PC-9 (cell line): ENCODE results near the gene ARL2. TPM values are rescaled to one million over a fixed set of nuclear protein-coding genes. Genes with fewer than 3 reads are reported as not detected.
"Not testable (repeated sequence)": the region's sequence is repeated elsewhere in the genome, so short reads cannot be mapped to it uniquely, and the experiment has no call there.

ENCODE experiments used
- BruUV-seq: library from RNA; stranded (reverse); fragments of 400-500 nt; replicated peaks from 2 replicates; lab custom pipeline; 2021; lab: Mats Ljungman, UMichigan
- CTCF ChIA-PET: fragments of 300-600 bp; sonication (Branson Sonifier 250); formaldehyde crosslinking; loops from one replicate; lab custom pipeline; 2022; ENCODE audit warnings: antibody characterized with exemption; lab: Charles Lee
- POLR2A ChIA-PET: fragments of 300-600 bp; sonication (Branson Sonifier 250); formaldehyde crosslinking; loops from one replicate; lab custom pipeline; 2022; ENCODE audit warnings: antibody characterized with exemption; ENCODE audit not compliant: unreplicated experiment; lab: Charles Lee
- DNase-seq, 2 experiments: peaks; one replicate each; pipeline versions ENCODE4 v3.0.0 to v3.0.0-alpha.2; 2015 to 2022; ENCODE audit warnings: mixed read lengths in 1 of 2
- H2AFZ ChIP-seq: fragments of 200-600 bp; sonication (generic); 2 replicates; pipeline ENCODE4 v1.8.1; 2017; ENCODE audit warnings: antibody characterized with exemption
- H3F3A ChIP-seq: fragments of 200-600 bp; sonication (generic); 2 replicates; pipeline ENCODE4 v1.8.1; 2017; ENCODE audit warnings: antibody characterized with exemption, mild to moderate bottlenecking, low read depth; ENCODE audit not compliant: insufficient read depth
- H3K27ac ChIP-seq: fragments of 200-600 bp; sonication (generic); 2 replicates; pipeline ENCODE4 v1.6.1; 2016; ENCODE audit warnings: mixed run types
- H3K27me3 ChIP-seq: fragments of 200-600 bp; sonication (generic); 2 replicates; pipeline ENCODE4 v1.6.1; 2016; ENCODE audit warnings: low read depth, mixed run types; ENCODE audit not compliant: insufficient read depth
- H3K36me3 ChIP-seq: fragments of 200-600 bp; sonication (generic); 2 replicates; pipeline ENCODE4 v1.6.1; 2016; ENCODE audit warnings: low read depth, mixed run types
- H3K4me1 ChIP-seq: fragments of 200-600 bp; sonication (generic); replicated peaks from 2 replicates; pipeline ENCODE4 v1.6.1; 2016; ENCODE audit warnings: mixed run types; ENCODE audit not compliant: insufficient read depth
- H3K4me2 ChIP-seq: fragments of 200-600 bp; sonication (generic); 2 replicates; pipeline ENCODE4 v1.6.1; 2017; ENCODE audit warnings: mixed run types
- H3K4me3 ChIP-seq: fragments of 200-600 bp; sonication (generic); 2 replicates; pipeline ENCODE4 v1.6.1; 2016; ENCODE audit warnings: mixed run types
- H3K79me2 ChIP-seq: fragments of 200-600 bp; sonication (generic); 2 replicates; pipeline ENCODE4 v1.6.1; 2017; ENCODE audit warnings: low read depth, mixed run types
- H3K9me2 ChIP-seq: fragments of 200-600 bp; sonication (generic); 2 replicates; pipeline ENCODE4 v1.8.1; 2017; ENCODE audit warnings: mild to moderate bottlenecking; ENCODE audit not compliant: insufficient read depth
- H3K9me3 ChIP-seq: fragments of 200-600 bp; sonication (generic); 2 replicates; pipeline ENCODE4 v1.8.1; 2016; ENCODE audit warnings: low read depth; ENCODE audit not compliant: insufficient read depth
- H4K20me1 ChIP-seq: fragments of 200-600 bp; sonication (generic); 2 replicates; pipeline ENCODE4 v1.8.1; 2017; ENCODE audit not compliant: insufficient read depth
- CTCF ChIP-seq: fragments of 200-600 bp; sonication (generic); conservative IDR thresholded peaks from 2 replicates; pipeline ENCODE4 v1.6.1; 2017; ENCODE audit warnings: mixed run types, antibody characterized with exemption, mild to moderate bottlenecking, moderate library complexity
- EZH2 ChIP-seq: fragments of 200-600 bp; sonication (generic); IDR thresholded peaks from 2 replicates; pipeline ENCODE4 v1.8.0; 2017; ENCODE audit warnings: antibody characterized with exemption, low read depth
- intact Hi-C: fragments of 100-400 bp; cut with micrococcal nuclease; formaldehyde crosslinking; loops from one replicate; pipeline ENCODE4 v1.10.0; 2022; ENCODE audit not compliant: unreplicated experiment
- total RNA-seq: library from RNA; stranded (reverse); gene quantifications from 2 replicates; pipeline ENCODE4 v1.2.3, GENCODE V29; 2021

The ARL2 gene
- total RNA-seq, 1 experiment from 2014 or later = 97.5 TPM

GRCh38 chr11:65021509-65021908, 7.5 kb downstream of the ARL2 start:
- CTCF ChIA-PET = no interaction called here
- Histone ChIP-seq H3K4me2 (no peak overlapping the region), H3K4me3 (no peak overlapping the region), H3K4me1 (no peaks in the 10 kb centered on the region), H3K27me3 (no peaks in the 10 kb centered on the region), H2AFZ (no peak overlapping the region), H4K20me1 (no peaks in the 10 kb centered on the region), H3F3A (no peaks in the 10 kb centered on the region; the same call in 1 of the 2 replicates), H3K36me3 (no peaks in the 10 kb centered on the region), H3K9me3 (no peaks in the 10 kb centered on the region), H3K27ac (no peak overlapping the region), H3K79me2 (no peaks in the 10 kb centered on the region), H3K9me2 (no peaks in the 10 kb centered on the region)
- no TSS peak for BruUV-seq
- intact Hi-C loops = no loop called here
- POLR2A ChIA-PET = no interaction called here
- DNase-seq = no peak
- TF ChIP-seq CTCF (no peak), EZH2 (no peak)

GRCh38 chr11:65023502-65023901, 9.5 kb downstream of the ARL2 start:
- H3K27ac ChIP-seq, H3K4me1 ChIP-seq, H3K4me3 ChIP-seq, POLR2A ChIA-PET, H4K20me1 ChIP-seq, intact Hi-C loops, H2AFZ ChIP-seq, H3K36me3 ChIP-seq, H3K79me2 ChIP-seq, H3K4me2 ChIP-seq, BruUV-seq, DNase-seq, H3K27me3 ChIP-seq, H3K9me3 ChIP-seq, H3K9me2 ChIP-seq, H3F3A ChIP-seq: not testable (repeated sequence)
- CTCF ChIA-PET = interaction anchor here (0.7 kb wide), 1 partner anchor 90 kb away, joined by 4 read pairs; no protein-coding TSS in a partner anchor

- BruUV-seq = no TSS peak
- Histone ChIP-seq H3K4me1 (peaks cover 9% of the 10 kb centered on the region), H4K20me1 (no peaks in the 10 kb centered on the region), H3K4me3 (peak overlapping the region; percentile 64; the same call in 1 of the 2 replicates), H3K79me2 (no peaks in the 10 kb centered on the region), H3K9me2 (no peaks in the 10 kb centered on the region), H3K9me3 (no peaks in the 10 kb centered on the region), H2AFZ (peak overlapping the region; percentile 82), H3K27ac (peak overlapping the region; percentile 36; the same call in 1 of the 2 replicates), H3K27me3 (no peaks in the 10 kb centered on the region), H3F3A (no peaks in the 10 kb centered on the region; the same call in 1 of the 2 replicates), H3K4me2 (peak overlapping the region; percentile 86), H3K36me3 (no peaks in the 10 kb centered on the region)
- CTCF ChIA-PET = interaction anchor here (0.6 to 1.6 kb wide), 5 partner anchors 11 to 178 kb away, joined by 3 to 7 read pairs (median 4); partner anchors contain the start of gene ARL2
- POLR2A ChIA-PET = interaction anchor here (0.6 kb wide), 1 partner anchor 13 kb away, joined by 5 read pairs; the partner anchor contains the start of gene ARL2
- no peak for DNase-seq
- intact Hi-C loops = loop anchor here (1.0 to 5.0 kb wide), 5 partner anchors 90 to 180 kb away; partner anchors contain the start of genes ATG2A, CAPN1, PPP2R5B and ZNHIT2
- TF ChIP-seq EZH2 (no peak), CTCF (no peak)
Observed at GRCh38 chr11:65026810-65027209, 12.8 kb downstream of the ARL2 start.
